Esophagus mucosa (tissue), 1 donor: ENCODE measurements around the gene INS. TPM values are rescaled to one million over a fixed set of nuclear protein-coding genes. Genes with fewer than 3 reads are reported as not detected.

ENCODE experiments used
- ATAC-seq: fragments of 200-7000 bp; cut with Tn5 transposase; one replicate; pipeline ENCODE4 v1.9.1; 2020
- total RNA-seq: library from RNA; stranded (reverse); gene quantifications from one replicate; pipeline ENCODE4 v1.2.4, GENCODE V29; 2023
- donor health status: DM: yes; HTN: yes; CAD: no.

INS gene
- total RNA-seq, 1 donor from 2014 or later, result not detected

DNA sequence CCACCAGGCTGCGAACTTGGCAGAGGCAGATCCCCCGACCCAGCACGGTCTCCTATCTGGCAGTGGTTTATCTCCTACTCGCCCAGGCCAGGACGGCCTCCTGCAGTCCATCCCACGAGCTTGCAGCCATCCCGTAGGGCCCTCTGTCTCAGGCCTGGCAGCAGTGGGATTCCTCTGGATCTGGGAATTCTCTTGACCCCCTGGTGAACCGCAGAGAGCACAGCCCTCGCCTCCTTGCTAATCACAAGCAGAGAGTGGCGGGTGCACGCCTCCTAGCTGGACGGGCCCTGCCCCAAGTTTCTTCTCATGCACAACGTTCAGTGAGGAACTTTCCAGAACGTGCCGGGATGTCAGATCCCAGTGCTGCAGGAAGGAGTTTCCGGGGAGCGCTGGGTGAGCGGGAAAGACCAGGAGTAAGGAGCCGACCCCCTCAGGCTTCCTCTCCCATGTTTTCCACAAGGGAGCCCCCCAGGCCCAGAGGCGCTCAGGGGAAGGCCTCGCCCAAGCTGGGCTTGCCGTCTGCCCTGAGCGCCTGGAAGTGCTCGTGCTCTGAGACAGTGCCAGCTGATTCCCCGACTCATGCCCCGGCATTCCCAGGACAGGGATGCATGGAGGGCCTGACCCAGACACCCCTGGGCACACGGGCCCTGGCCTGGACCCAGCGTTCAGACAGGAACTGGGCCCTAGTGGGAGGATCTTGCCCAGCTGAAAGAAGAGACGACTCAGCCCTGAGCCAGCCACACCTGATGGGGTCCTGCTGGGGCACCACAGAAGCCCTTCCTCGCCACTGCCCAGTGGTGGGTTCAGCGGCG is 46.4 kb downstream of the INS start:
- no peak for ATAC-seq

DNA sequence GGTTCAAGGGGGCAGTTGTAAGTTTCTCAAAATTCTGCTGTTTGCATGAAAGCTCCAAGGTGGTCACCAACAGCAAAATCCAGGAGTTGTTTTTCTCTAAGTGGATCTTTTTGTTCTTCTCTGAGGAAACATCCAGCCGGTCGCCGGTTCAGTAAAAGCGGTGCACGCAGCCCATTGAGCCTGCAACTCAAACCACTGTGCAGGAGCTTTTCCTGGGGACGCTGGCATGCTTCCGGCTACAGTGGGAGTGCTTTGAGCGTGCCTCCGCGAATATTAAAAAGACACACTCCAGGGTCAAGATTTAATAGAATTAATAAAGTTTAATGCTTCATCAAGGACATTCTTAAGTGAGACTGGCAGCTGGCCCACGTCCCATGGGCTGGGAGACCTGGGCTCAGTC is 47.2 kb downstream of the INS start:
- ATAC-seq, result no peak

DNA sequence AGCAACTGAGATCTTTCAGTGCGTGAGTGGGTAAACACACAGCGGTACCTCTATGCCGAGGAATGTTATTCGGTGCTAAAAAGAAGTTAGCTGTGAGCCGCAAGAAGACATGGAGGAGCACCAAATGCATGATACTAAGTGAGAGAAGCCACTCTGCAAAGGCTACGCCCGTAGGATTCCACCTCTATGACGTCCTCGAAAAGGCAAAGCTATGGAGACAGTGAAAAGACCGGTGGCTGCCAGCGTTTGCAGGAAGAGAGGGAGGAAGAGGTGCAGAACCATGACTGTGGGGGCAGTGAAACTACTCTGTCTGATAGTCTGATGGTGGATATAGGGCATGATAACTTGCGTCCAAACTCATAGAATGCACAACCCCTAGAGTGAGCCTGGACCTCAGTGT is 50.5 kb downstream of the INS start:
- ATAC-seq, result no peak

Other genes starting within 250 kb of the INS start
- gene TNNT3, start 241.5 kb downstream of the INS start, total RNA-seq, result 0.40 TPM
- 44.4 TPM for gene MRPL23, start 213.9 kb downstream of the INS start, total RNA-seq
- 6.5 TPM for gene H19, start 163.4 kb downstream of the INS start, total RNA-seq
- 1.6 TPM for gene IGF2, start 21.8 kb downstream of the INS start, total RNA-seq
- 0.40 TPM for gene TH, start 10.6 kb upstream of the INS start, total RNA-seq
- gene ASCL2, start 109.4 kb upstream of the INS start, total RNA-seq, result 2.0 TPM
- gene C11orf21, start 140.7 kb upstream of the INS start, total RNA-seq, result 0.08 TPM
- gene TSPAN32, start 140.8 kb upstream of the INS start, total RNA-seq, result not detected
- 150 TPM for gene CD81, start 216.1 kb upstream of the INS start, total RNA-seq
- 36.7 TPM for gene TSSC4, start 239.5 kb upstream of the INS start, total RNA-seq